Progenitor cell of endocrine pancreas (in vitro differentiated cells): Measurements from ENCODE around the gene SPOCK1. TPM values are rescaled to one million over a fixed set of nuclear protein-coding genes. Genes with fewer than 3 reads are reported as not detected.

Experiments
- DNase-seq: peaks from one replicate; pipeline ENCODE4 v3.0.0; 2021; ENCODE audit warnings: low spot score; ENCODE audit not compliant: unreplicated experiment
- H3K27ac Mint-ChIP-seq: 2 replicates; pipeline ENCODE4 v1.8.0; 2021; ENCODE audit warnings: mild to moderate bottlenecking, moderate library complexity, mixed read lengths
- H3K27me3 Mint-ChIP-seq: 2 replicates; pipeline ENCODE4 v1.8.0; 2021; ENCODE audit warnings: mixed read lengths
- H3K36me3 Mint-ChIP-seq: 2 replicates; pipeline ENCODE4 v1.8.0; 2022; ENCODE audit warnings: mixed read lengths; ENCODE audit not compliant: insufficient read depth
- H3K4me1 Mint-ChIP-seq: 2 replicates; pipeline ENCODE4 v1.8.0; 2021; ENCODE audit warnings: low read depth, mixed read lengths
- H3K4me3 Mint-ChIP-seq: 2 replicates; pipeline ENCODE4 v1.8.0; 2021; ENCODE audit warnings: low read depth, mild to moderate bottlenecking, moderate library complexity, mixed read lengths
- H3K9me3 Mint-ChIP-seq: 2 replicates; pipeline ENCODE4 v1.8.0; 2021; ENCODE audit warnings: low read depth, mixed read lengths
- total RNA-seq: library from RNA; stranded (reverse); gene quantifications from 2 replicates; pipeline ENCODE4 v1.2.1, GENCODE V29; 2021
- TF ChIP-seq, protein P1 (sequence below): fragments of 200-600 bp; sonication (generic); IDR thresholded peaks from one replicate; pipeline ENCODE4 v1.5.0; 2021; ENCODE audit warnings: antibody characterized with exemption, mild to moderate bottlenecking; ENCODE audit not compliant: unreplicated experiment

SPOCK1 gene
- total RNA-seq, 1 donor from 2014 or later = 41.4 TPM

DNA sequence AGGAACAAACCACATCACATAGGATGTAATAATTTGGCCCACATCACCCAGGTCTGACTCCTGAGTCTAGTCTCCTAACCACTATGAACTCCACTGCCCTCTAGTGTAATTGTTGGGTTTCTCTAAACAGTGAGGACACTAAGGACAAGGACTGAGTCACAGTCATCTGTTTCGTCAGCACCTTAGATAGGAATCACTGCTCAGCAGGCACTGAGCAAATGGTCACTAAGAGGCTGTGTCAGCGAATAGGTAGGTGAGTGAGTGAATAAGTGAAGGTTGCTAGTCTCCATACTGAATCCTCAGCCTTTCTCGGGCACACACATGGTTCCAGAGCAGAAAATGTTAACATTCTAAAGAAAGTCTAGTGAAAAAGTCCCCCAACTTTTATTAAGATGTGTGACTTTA lies 278.6 kb downstream of the SPOCK1 start:
- TF ChIP-seq, protein P1, sequence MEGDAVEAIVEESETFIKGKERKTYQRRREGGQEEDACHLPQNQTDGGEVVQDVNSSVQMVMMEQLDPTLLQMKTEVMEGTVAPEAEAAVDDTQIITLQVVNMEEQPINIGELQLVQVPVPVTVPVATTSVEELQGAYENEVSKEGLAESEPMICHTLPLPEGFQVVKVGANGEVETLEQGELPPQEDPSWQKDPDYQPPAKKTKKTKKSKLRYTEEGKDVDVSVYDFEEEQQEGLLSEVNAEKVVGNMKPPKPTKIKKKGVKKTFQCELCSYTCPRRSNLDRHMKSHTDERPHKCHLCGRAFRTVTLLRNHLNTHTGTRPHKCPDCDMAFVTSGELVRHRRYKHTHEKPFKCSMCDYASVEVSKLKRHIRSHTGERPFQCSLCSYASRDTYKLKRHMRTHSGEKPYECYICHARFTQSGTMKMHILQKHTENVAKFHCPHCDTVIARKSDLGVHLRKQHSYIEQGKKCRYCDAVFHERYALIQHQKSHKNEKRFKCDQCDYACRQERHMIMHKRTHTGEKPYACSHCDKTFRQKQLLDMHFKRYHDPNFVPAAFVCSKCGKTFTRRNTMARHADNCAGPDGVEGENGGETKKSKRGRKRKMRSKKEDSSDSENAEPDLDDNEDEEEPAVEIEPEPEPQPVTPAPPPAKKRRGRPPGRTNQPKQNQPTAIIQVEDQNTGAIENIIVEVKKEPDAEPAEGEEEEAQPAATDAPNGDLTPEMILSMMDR = peak; percentile 62
- H3K4me1 Mint-ChIP-seq = peaks cover 32% of the 10 kb centered on the region
- no peaks in the 10 kb centered on the region for H3K9me3 Mint-ChIP-seq
- H3K27me3 Mint-ChIP-seq = peaks cover 61% of the 10 kb centered on the region
- no peak overlapping the region for H3K27ac Mint-ChIP-seq
- no peak for DNase-seq
- H3K4me3 Mint-ChIP-seq = no peak overlapping the region
- H3K36me3 Mint-ChIP-seq = no peaks in the 10 kb centered on the region

GRCh38 chr5:137218896-137219295 lies 280.2 kb downstream of the SPOCK1 start:
- peaks cover 46% of the 10 kb centered on the region for H3K4me1 Mint-ChIP-seq
- H3K36me3 Mint-ChIP-seq = no peaks in the 10 kb centered on the region
- no peak overlapping the region for H3K4me3 Mint-ChIP-seq
- H3K27ac Mint-ChIP-seq = no peak overlapping the region
- TF ChIP-seq, protein P1 = no peak
- peaks cover 48% of the 10 kb centered on the region for H3K27me3 Mint-ChIP-seq
- DNase-seq = no peak
- H3K9me3 Mint-ChIP-seq = no peaks in the 10 kb centered on the region

DNA sequence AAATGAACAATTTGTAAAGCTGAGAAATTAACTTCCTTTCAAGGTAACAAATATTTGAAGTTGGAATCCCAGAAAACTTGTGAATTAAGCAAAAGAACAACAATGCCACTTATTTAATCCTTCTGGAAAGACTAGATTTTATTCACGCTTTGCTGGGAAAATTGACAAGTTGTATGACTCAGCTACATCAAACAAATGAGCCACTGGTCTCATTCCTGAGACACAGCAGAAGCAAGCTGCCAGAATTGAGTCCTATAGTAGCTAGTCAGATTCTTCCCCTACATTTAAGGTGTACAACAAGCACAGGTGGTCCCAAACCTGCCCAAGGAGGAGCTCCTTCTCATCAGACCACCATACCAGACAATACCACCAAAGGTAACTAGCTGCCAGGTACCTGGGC lies 280.7 kb downstream of the SPOCK1 start:
- TF ChIP-seq, protein P1 = no peak
- no peak for DNase-seq
- Mint-ChIP-seq H3K27ac (no peak overlapping the region), H3K4me1 (peaks cover 49% of the 10 kb centered on the region), H3K36me3 (no peaks in the 10 kb centered on the region), H3K4me3 (no peak overlapping the region), H3K9me3 (no peaks in the 10 kb centered on the region), H3K27me3 (peaks cover 48% of the 10 kb centered on the region)

GRCh38 chr5:137217599-137218200 lies 281.4 kb downstream of the SPOCK1 start:
- H3K27ac Mint-ChIP-seq = no peak overlapping the region
- H3K4me3 Mint-ChIP-seq = no peak overlapping the region
- H3K4me1 Mint-ChIP-seq = peaks cover 56% of the 10 kb centered on the region
- H3K9me3 Mint-ChIP-seq = no peaks in the 10 kb centered on the region
- TF ChIP-seq, protein P1 = no peak
- no peaks in the 10 kb centered on the region for H3K36me3 Mint-ChIP-seq
- DNase-seq = no peak
- peaks cover 53% of the 10 kb centered on the region for H3K27me3 Mint-ChIP-seq

GRCh38 chr5:137216976-137217598 lies 282.0 kb downstream of the SPOCK1 start:
- no peaks in the 10 kb centered on the region for H3K36me3 Mint-ChIP-seq
- peaks cover 52% of the 10 kb centered on the region for H3K27me3 Mint-ChIP-seq
- TF ChIP-seq, protein P1 = no peak
- H3K4me1 Mint-ChIP-seq = peaks cover 61% of the 10 kb centered on the region
- no peak for DNase-seq
- no peak overlapping the region for H3K4me3 Mint-ChIP-seq
- no peaks in the 10 kb centered on the region for H3K9me3 Mint-ChIP-seq
- H3K27ac Mint-ChIP-seq = no peak overlapping the region
